KOPT-K1 (cell line): ENCODE data around the gene WWOX.

ENCODE experiments used
- H3K27ac ChIP-seq: fragments of 200-600 bp; sonication (generic); 2 replicates; pipeline ENCODE4 v1.5.1; 2016; ENCODE audit warnings: antibody characterized with exemption, mild to moderate bottlenecking, low read depth, low read length; ENCODE audit not compliant: poor library complexity, severe bottlenecking
- H3K36me3 ChIP-seq: fragments of 200-600 bp; sonication (generic); 2 replicates; pipeline ENCODE4 v1.5.1; 2017; ENCODE audit warnings: antibody characterized with exemption, mild to moderate bottlenecking, low read length, moderate library complexity; ENCODE audit not compliant: insufficient read depth
- H3K9me3 ChIP-seq: fragments of 200-600 bp; sonication (generic); 2 replicates; pipeline ENCODE4 v1.5.1; 2017; ENCODE audit warnings: antibody characterized with exemption, low read length, mild to moderate bottlenecking; ENCODE audit not compliant: insufficient read depth, poor library complexity, severe bottlenecking

WWOX gene

DNA sequence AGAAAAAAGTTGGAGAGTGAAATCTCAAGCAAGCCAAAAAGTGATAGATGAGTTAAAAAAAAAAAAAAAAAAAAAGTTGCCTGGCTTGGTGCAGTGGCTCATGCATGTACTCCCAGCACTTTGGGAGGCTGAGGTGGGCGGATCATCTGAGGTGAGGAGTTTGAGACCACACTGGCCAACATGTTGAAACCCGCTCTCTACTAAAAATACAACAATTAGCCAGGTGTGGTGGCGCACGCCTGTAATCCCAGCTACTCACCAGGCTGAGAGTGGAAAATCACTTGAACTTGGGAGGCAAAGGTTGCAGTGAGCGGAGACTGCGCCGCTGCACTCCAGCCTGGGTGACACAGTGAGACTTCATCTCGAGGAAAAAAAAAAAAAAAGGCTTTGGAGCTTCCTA, 668.8 kb downstream of the WWOX start:
- Histone ChIP-seq H3K36me3 (no peaks in the 10 kb centered on the region), H3K27ac (no peak overlapping the region), H3K9me3 (no peaks in the 10 kb centered on the region)

DNA sequence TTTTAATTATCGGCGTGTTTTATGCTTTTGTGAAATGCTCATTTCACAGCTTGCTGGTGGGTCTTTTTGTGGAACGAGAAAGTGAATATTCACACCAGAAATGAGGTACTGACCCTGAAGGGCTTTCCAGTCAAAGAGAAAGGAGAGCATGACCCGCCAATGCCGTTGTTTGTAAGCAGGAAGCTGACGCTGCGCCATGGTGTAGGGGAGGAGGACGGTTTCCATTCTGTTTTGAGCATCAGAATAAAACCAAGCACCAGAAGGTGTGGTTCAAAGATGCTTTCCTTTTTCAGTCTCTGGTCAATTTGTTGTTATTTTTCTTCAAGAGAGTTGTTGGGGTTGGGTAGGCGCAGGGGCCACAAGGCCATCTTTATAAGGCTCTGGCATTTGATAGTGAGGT, 669.3 kb downstream of the WWOX start:
- H3K27ac ChIP-seq = no peak overlapping the region
- H3K36me3 ChIP-seq = no peaks in the 10 kb centered on the region
- no peaks in the 10 kb centered on the region for H3K9me3 ChIP-seq

GRCh38 chr16:78770353-78771091, 671.1 kb downstream of the WWOX start:
- Histone ChIP-seq H3K27ac (no peak overlapping the region), H3K9me3 (no peaks in the 10 kb centered on the region), H3K36me3 (no peaks in the 10 kb centered on the region)

- Histone ChIP-seq H3K27ac (no peak overlapping the region), H3K9me3 (no peaks in the 10 kb centered on the region), H3K36me3 (no peaks in the 10 kb centered on the region)
Observed at GRCh38 chr16:78773291-78773702, 673.8 kb downstream of the WWOX start.

GRCh38 chr16:78773706-78774105, 674.3 kb downstream of the WWOX start:
- no peaks in the 10 kb centered on the region for H3K36me3 ChIP-seq
- H3K9me3 ChIP-seq = no peaks in the 10 kb centered on the region
- H3K27ac ChIP-seq = no peak overlapping the region

- Histone ChIP-seq H3K9me3 (no peaks in the 10 kb centered on the region), H3K27ac (no peak overlapping the region), H3K36me3 (no peaks in the 10 kb centered on the region)
Observed at GRCh38 chr16:78775161-78775561, 675.7 kb downstream of the WWOX start.

DNA sequence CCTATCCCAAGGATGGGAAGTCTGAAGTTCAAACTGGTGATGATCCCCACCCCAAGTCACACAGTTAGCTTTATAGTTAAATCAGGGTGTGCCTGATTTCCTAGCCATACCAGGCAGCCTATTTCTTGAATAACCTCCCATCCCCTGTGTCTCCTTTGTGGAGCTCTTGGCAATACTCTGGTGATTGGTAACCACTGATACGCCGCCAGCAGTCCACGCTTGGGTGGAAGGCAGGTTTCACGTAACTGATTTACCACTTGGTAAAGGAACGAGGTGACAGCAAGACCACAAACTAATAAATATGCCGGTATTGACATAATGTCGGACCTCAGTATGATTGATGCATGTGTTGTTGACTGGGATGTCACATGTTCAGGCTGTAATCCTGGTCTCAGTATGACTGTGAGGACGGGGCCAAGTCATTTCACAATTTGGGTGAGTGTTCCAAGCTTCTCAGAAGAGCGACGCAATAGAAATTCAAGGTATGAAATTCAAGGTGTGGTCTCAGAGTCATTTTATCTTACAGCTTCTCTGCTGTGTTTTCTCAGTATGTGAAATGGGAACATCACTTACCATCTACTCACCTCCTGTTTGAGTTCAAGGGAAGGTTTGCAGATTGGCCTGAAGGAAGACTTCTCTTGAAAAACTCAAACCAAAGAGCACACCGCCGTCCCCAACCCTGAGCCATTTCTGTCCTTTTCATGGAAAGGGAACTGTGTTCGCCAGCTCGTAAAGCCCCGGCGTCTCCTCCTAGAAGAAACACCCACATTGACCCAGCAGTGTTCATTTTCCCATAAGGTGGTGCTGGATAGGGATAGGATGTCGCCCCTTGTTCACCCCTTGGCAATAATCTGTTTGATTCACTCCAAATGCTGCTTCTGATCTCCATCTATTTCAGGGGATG, 678.9 kb downstream of the WWOX start:
- H3K27ac ChIP-seq = no peak overlapping the region
- H3K9me3 ChIP-seq = no peaks in the 10 kb centered on the region
- no peaks in the 10 kb centered on the region for H3K36me3 ChIP-seq

DNA sequence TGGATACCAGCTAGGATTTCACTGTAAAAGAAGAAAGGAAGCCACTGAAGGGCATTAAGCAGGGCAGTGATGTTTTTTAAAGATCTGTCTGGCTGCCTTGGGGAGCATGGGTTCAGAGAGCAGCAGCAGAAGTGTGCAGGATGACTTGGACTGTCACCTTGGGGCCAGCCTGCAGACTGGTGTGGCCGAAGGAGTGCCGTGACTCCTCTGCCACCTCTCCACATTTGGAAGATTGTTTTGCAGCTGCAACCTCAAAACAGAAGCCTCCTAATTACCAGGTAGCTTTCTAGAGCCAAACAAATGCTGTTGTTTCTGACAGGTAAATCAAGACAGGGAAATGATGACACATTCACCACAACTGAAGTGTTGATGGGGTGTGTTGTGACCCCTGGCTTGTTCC, 681.4 kb downstream of the WWOX start:
- Histone ChIP-seq H3K27ac (no peak overlapping the region), H3K9me3 (no peaks in the 10 kb centered on the region), H3K36me3 (no peaks in the 10 kb centered on the region)

DNA sequence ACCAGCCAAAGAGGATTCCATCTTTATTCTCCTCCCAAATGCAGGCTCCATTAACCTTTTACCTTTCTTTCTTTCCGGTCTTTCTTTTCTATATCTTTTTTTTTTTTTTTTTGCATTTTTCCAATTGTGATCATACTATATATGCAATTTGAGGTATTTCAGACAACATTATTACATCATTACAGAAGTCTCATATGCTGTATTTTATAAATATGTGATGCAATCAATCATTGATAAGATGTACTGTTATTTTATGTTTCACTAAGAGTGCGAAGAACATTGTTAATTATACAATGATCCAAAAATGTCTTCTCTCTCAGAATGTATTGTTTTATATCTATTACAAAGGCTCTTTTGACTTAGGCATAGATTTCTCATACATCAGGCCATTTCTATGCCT, 683.1 kb downstream of the WWOX start:
- H3K9me3 ChIP-seq = no peaks in the 10 kb centered on the region
- H3K36me3 ChIP-seq = no peaks in the 10 kb centered on the region
- no peak overlapping the region for H3K27ac ChIP-seq

- Histone ChIP-seq H3K36me3 (no peaks in the 10 kb centered on the region), H3K27ac (no peak overlapping the region), H3K9me3 (no peaks in the 10 kb centered on the region)
Observed at GRCh38 chr16:78783570-78784079, 684.2 kb downstream of the WWOX start.

DNA sequence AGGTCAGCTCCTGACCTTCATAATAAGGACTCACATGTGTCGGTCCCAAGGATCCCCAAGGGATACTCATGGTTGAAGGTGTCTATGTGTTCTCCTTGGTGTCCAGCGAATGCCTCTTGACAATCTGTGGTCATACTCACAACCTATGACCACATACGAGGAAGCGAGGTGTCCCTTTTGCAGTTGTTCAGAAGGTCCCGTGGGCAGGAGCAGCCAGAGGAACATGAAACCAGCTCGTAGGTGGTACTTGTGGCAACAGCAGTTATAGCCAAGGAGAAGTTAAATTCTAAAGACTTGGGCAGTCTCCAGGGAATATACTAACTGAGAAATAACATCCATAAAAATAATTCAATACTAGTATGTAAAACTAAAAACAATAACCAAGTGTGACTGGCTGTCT, 685.3 kb downstream of the WWOX start:
- Histone ChIP-seq H3K27ac (no peak overlapping the region), H3K36me3 (no peaks in the 10 kb centered on the region), H3K9me3 (no peaks in the 10 kb centered on the region)

DNA sequence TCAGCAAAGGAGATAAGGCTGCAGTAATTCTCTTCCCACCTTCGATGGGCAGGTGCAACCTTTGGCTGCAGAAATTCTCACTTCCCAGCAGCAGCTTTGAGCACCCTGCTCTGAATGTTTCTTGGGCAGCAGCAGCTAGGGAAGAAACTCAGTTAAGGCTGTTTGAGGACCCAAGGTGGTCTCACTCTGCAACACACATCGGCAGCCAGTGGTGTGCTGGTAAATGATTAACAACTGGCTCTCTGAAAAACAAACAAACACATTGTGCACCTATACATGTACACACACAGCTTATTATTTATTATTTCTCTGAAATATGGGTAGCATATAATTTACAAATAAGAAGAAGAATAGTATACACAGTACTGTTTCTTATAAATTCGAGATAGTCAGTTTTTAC, 685.8 kb downstream of the WWOX start:
- H3K27ac ChIP-seq = no peak overlapping the region
- no peaks in the 10 kb centered on the region for H3K36me3 ChIP-seq

GRCh38 chr16:78786635-78787034, 687.2 kb downstream of the WWOX start:
- Histone ChIP-seq H3K27ac (no peak overlapping the region), H3K9me3 (no peaks in the 10 kb centered on the region), H3K36me3 (no peaks in the 10 kb centered on the region)

More for the DNA sequence above, 685.8 kb downstream of the WWOX start:
- no peaks in the 10 kb centered on the region for H3K9me3 ChIP-seq

GRCh38 chr16:78788276-78788675, 688.8 kb downstream of the WWOX start:
- Histone ChIP-seq H3K9me3 (no peaks in the 10 kb centered on the region), H3K27ac (no peak overlapping the region), H3K36me3 (no peaks in the 10 kb centered on the region)

- Histone ChIP-seq H3K9me3 (no peaks in the 10 kb centered on the region), H3K36me3 (no peaks in the 10 kb centered on the region), H3K27ac (no peak overlapping the region)
Observed at GRCh38 chr16:78788696-78789095, 689.2 kb downstream of the WWOX start.
